HG02981 (cell line): ENCODE results near the gene SMPD4.
"Not testable (repeated sequence)": the region's sequence is repeated elsewhere in the genome, so short reads cannot be mapped to it uniquely, and the experiment has no call there.

Experiments
- ATAC-seq: cut with Tn5 transposase; IDR thresholded peaks from one replicate; pipeline ENCODE4 v1.9.1; 2021; ENCODE audit warnings: mild to moderate bottlenecking, moderate library complexity; ENCODE audit not compliant: unreplicated experiment

The SMPD4 gene

DNA sequence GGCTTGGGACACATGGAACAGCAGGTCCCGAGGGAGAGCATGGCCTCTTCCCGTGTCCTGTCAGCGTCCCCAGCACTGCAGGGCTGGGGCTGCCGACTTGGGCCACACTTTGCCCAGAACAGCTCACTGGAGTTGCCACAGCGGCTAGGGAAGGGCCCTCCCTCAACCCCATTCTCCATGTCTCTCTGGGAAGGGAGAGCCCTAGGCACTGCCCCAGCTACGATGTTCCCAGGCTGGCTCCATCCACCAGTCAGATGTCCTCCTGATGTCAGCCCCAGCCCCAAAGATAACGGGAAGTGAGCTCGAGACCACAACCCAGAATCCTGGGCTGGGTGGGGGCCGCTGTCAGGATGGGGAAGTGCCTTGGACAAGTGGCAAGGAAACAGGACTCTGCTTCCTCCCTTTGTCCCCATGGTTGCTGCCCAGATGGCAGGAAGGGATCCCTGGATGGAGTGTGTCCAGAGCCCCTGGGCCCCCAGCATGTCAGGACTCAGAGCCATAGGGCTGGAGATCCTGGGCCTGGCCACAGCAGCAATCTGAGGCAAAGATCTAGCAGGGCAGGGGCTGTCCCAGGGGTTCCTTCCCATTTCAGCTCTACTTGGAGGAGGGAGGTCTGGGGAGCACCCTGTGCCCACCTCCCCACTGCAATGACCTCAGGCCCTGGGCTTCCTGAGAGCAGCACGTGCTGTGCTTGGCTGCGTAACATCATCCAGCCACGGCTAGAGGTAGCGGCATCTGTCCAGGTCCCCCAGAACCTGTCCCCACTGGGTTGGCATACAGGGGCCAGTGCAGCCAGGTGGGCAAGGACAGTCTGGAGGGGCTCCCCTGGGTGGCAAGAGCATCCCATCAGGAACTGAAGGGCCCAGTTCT lies 38.8 kb downstream of the SMPD4 start:
- not testable (repeated sequence) for ATAC-seq

DNA sequence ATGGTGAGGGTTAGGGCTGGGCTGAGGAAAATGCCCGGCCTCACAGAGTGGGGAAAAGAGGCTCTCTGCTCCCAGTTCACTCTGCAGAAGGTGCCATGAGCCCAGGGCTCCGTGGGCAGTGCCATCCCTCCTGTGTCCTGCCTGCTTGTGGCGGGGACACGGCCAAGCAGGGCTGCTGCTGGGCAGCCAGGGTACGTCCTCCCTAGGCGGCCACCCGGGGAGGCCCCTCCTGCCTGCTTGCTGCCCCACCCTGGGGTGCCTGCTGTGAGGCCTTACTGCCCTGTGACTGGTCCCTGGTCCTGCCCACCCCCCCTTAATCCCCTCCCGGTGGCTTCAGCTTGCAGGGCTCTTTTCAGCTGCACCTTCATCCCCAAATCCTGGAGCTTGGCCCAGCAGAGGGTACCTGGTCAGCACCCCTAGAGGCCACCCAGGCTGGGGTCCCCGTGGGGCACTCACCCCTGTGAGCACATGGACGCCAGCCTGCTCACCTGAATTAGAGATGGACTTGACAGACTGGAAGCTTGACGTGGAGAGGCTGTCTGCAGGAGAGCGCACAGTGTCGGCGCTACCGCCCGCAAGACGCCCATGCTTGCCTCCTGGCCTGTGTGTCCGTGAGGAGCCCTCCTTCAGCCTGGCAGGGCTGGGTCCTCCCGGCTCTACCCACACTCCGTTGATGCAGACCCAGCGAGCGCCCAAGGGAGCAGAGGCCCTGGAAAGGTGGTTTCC lies 39.6 kb downstream of the SMPD4 start:
- not testable (repeated sequence) for ATAC-seq

DNA sequence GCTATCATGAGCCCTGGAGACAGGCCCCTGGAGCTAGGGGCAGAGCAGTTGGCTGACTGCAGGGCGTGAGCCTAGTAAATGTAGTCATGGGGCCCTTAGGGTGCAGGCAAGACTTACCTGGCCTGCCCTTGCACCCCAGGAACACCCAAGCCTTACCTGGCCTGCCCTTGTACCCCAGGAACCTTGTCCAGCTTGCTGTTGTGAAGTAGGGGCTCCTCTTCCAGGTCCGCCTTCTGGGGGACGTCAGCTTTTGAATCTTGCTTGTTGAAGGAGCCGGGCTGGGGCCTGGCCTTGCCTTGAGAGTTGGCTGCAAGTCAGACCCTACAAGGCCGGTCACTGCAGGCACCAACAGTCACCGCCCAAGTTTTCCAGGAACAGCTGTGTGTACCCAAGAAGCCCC lies 40.4 kb downstream of the SMPD4 start:
- not testable (repeated sequence) for ATAC-seq

DNA sequence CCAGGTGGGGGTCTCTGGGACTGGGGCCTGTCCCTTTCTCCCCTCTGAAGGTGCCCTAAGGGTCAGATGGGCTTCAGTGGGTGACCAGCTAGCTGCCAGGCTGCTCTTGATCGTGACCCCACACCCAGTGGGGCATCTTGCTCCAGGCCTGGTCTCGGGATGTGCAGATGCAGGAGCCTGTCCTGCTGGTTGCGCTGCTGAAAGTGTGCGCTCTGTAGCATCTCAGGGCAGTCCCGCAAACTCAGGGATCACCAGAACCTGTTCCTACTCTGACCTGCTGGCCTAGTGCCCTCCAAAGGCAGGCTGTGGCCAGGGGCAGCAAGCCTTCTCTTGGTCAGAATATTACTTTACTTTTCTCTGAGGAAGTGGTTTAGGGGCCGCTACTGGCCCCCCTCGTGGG lies 40.9 kb downstream of the SMPD4 start:
- not testable (repeated sequence) for ATAC-seq

DNA sequence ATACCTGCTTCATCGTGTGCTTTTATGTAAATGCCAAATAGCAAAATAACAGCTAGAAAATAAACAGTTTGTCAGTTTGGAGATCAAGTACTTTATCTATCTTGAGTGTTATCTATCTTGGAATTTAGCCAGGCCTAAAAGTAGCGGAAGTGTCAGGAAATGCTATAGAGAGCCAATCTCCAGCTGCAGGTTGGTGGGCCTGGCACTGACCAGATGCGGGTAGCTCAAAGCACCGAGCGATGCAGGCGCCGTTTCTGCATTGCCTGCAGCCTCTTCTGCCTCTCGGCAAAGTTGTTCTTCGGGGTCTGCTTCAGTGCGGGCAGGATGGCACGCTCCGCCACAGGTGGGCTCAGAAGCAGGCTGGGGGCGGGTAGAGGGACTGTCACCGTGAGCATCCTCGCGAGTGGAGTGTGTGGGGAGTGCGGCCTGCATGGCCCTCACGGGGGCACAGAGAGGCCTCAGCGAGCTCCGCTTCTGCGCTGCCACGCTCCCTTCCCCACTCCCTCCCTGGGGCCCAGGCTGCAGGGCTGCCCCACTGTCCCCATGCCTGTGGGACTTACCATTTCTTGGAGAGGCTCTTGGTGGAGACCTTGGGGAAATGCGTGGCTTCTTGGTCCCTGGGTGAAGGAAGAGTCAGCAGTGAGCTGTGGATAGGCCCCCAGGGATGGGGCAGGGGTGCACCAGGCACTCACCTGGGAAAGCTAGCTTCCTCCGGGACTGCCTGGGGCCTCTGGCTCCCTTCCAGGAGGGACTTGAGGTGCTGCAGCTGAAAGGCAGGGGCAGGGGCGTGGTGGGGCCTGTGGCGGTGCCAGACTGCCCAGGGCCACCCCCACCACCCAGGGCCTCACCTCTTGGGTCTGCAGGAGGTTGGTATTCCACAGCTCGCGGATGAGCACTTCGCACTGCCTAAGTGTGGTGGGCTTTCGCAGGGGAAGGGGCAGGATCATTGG lies 41.8 kb downstream of the SMPD4 start:
- ATAC-seq, result not testable (repeated sequence)

DNA sequence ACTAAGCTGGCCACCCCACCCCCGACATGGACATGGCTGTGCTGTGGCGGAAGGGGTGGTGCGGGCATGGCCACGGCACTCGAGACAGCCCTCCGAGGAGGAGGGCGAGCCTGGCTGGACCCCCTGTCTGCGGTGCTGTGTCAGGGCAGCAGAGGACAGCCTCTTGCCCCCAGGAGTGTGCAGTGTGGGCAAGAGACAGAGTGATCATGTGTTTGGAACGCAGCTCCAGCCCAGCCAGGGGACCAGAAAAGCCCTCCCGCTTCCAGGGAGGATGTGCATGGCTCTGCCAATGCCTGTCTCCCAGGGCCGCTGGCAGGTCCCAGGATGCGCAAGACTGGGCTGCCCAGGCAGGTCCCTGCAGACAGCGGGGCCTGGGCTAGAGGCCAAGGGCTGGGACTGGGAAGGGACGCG lies 42.6 kb downstream of the SMPD4 start:
- ATAC-seq, result not testable (repeated sequence)

DNA sequence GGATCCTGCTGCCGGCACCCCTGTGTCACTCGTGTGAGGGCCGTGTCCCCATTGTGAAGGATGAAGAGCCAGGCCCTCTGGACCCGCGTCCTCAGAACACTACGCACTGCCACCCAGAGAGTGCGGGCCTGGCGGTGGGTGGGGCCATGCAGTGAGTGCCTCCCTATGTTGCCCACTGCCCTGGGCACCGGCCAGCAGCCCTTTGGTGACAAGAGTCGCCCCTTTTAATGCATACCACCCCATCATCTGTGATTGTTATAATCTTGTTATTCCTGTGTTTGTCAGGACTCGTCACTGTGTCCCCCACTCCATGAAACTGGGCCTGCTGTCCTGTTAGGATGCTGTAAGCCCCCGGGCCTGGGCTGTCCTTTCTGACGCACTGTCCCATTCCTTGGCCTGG lies 43.1 kb downstream of the SMPD4 start:
- ATAC-seq, result not testable (repeated sequence)

DNA sequence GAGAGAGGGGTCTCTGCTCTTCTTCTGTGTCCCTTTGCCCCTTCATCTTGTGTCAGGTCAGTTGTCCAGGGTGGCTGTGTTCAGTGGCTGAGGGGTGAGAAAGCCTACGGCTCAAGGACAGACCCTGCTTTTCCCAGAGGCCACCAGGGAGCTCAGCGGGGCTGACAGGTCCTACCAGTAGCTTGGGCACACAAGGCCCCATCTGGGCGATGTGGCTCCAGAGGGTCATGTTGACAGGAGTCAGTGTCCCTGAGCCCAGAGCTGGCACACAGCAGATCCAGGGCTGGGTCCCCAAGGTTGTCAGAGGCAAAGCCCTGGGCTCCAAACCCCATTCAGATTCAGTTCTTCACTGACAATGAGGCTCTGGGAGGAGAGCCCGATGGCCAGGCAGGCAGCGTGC lies 44.3 kb downstream of the SMPD4 start:
- ATAC-seq, result not testable (repeated sequence)

DNA sequence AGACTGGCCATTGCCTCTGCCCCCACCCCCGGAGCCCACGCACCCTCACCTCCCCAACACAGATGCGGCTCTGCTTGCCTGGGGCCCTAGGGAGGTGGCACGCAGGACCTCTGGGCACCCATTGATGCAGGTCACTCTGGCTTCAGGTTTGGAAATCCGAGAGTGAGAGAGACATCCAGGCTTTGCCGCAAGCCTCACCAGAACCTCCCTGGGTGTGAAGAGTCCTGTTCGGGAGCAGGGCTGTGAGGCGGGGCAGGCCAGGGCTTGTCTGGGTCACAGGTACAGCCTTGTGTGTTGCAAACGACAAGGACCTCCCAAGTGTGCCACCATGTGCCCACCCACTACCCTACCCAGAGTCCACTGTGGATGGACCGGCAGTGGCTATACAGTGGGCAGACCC lies 44.9 kb downstream of the SMPD4 start:
- ATAC-seq, result not testable (repeated sequence)

DNA sequence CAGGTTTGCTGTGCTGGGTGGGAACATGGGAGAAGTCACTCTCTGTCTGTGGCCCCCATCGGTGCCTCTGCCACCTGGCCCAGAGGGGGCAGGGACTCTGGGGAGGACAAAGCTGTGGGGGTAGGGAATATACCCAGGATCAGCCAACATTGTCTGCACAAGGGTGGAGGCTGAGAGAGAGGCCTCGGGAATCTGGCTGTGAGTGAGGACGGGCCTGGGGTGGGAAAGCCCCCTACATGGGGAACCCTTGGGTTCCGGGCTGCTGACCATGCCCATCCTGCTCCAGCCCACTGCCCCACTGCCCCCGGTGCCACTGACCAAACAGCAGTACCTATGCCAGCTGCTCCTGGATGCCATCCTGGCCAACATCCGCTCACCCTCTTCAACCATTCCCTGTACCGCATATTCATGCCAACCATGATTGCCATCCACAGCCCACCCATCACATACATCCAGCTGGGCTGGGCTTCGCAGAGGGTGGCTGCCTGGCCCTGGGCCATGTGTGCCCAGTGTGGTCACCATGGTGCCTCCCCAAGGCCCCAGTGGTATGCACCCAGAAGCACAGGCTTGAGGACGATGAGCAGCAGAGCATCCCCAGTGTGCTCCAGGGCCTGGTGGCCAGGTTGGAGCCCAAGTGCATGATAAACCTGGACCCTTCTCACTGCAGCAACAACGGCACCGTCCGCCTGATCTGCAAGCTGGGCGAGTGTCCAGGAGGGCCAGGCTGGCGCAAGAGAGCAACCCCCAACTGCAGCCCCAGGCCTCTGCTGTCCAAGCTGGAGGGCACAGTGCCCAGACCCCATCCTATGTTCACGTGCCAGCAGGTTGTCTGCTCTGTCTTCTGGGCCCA lies 45.5 kb downstream of the SMPD4 start:
- ATAC-seq, result no peak

DNA sequence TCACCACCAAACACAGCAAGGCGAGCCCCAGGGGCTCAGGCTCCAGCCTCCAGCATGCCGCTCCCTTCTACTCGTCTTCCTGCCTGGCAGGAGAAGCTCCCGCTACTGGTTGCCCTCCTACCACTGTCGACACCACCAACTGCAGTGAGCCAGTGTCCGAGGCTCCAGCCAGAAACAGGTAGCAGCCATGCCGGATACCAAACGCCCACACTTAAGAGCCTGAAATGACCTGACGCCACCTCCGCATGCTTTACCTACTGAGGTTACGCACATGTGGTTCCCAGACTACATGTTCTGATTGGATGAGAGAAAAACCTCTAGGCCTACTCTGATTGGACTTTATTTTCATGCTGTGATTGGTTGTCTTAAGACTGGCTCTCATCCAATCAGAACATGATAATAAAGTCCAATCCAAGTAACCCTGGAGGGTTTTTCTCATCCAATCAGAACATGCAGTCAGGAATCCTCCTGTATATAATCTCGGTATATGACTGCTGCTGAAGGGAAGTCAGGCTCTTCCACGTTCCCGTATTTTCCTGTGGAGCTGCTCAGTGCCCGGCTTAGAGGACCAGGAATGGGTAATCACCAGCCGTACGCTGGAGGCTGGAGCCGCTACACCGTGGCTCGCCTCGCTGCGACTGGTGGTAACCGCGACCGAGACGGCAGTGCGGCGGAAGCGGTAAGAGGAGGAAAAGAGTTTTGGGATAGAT lies 52.1 kb downstream of the SMPD4 start, which contains the start of gene POTEF:
Gene POTEF (minus strand): TSS at position 103 of the 710 bp plus-strand sequence. CDS start 8,707 bp downstream, outside the sequence.
- not testable (repeated sequence) for ATAC-seq

DNA sequence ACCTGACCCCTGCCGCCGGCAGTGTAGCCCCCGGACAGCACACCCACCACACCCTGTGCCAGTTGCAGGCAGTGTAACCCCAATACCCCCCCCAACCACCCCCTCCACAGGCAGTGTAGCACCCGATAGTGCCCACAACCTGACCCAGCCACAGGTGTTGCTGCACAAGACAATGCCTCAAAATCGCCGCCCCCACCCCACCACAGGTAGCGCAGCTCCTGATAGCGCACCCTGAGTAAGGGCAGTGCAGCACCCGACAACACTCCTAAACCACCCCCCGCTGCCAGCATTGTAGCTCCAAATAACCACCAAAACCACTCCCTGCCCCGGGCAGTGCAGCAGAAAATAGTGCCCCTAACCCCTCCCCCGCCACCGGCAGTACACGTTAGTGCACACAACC lies 52.9 kb downstream of the SMPD4 start:
- not testable (repeated sequence) for ATAC-seq

DNA sequence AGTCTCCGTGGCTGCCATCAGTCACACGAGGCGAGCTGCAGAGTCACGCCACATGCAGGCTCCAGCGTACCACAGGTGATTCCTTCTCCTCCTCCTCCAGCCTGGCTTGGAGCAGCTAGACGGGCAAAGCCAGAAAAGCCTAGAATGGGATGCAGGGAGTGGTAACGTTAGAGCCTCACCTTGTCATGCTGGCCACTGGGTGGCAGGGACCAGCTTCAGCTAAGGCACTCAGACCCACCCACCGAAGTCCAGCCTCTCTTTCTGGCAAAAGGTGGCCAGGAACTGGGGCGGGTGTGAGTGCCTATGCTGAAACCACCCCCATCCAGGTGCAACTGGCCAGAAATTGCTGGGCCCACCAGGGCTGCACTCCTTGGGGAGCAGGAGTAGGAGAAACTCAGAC lies 53.7 kb downstream of the SMPD4 start:
- ATAC-seq, result not testable (repeated sequence)

DNA sequence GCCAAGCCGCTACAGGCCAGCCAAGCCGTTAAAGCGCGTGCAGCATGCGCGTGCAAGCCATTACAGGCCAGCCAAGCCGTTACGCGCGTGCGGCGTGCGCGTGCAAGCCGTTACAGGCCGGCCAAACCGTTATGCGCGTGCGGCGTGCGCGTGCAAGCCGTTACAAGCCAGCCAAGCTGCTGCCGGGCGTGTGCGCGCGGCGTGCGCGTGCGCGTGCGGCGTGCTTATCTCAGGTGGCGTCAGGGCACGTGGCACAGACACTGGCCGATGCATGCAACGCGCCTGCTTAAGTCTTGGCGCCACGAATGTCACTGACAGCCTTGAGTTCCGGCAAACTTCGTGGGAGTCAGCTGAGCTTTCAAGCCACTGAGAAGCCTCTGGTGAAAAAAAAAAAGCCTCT lies 60.5 kb downstream of the SMPD4 start:
- ATAC-seq, result not testable (repeated sequence)

DNA sequence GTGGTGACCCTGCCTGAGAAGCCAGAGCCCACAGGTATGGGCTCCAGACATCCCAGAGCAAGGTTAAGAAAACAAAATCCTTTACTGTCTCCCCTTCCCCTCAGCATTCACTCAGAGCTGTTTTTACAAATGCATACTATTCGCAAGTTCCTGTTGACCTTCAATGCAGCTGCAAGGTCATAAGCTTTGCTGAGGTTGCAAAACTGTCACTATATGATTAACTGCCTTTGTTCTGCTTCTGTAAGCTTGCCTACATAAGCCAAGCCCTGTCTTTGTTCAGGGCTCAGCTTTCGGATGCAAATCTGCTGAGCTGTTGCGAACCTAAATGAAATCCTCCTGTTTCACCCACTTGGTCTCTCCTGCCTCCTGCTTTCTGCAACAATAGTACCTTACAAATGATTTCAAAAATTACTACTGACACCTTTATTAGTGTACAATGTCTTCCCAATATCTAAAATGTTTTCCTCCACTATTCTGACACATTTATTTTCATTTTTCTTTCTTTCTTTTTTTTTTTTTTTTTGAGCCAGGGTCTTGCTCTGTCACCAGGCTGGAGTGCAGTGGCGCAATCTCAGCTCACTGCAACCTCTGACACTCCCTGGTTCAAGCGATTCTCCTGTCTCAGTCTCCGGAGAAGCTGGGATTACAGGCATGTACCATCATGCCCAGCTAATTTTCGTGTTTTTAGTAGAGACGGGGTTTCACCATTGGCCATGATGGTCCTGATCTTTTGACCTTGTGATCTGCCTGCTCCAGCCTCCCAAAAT lies 78.6 kb downstream of the SMPD4 start:
- not testable (repeated sequence) for ATAC-seq
